SH-SY5Y (cell line): ENCODE results near the gene IRF2BPL.

Source experiments
- GATA2 ChIP-seq: IDR thresholded peaks from 2 replicates; pipeline ENCODE4 v1.6.1; 2011; ENCODE audit warnings: mild to moderate bottlenecking, low read depth, low read length
- GATA3 ChIP-seq: IDR thresholded peaks from 2 replicates; pipeline ENCODE4 v1.6.1; 2011; ENCODE audit warnings: low read depth, mild to moderate bottlenecking, low read length, moderate library complexity

- TF ChIP-seq GATA3 (no peak), GATA2 (no peak)
Observed at GRCh38 chr14:77026166-77026929, 2.2 kb downstream of the IRF2BPL start.
